Astrocyte (in vitro differentiated cells and primary cell): ENCODE measurements around the gene SLC25A33.

Experiments
- EZH2 ChIP-seq: IDR thresholded peaks from 2 replicates; pipeline ENCODE4 v1.6.1; 2012; ENCODE audit warnings: mild to moderate bottlenecking, low read length, inconsistent platforms; ENCODE audit not compliant: insufficient read depth
- TF ChIP-seq, protein P1 (sequence below): IDR thresholded peaks from 2 replicates; pipeline ENCODE4 v1.5.1; 2011; ENCODE audit warnings: low read depth, mild to moderate bottlenecking, inconsistent platforms, low read length, moderate library complexity; ENCODE audit not compliant: insufficient read depth

- TF ChIP-seq, protein P1, sequence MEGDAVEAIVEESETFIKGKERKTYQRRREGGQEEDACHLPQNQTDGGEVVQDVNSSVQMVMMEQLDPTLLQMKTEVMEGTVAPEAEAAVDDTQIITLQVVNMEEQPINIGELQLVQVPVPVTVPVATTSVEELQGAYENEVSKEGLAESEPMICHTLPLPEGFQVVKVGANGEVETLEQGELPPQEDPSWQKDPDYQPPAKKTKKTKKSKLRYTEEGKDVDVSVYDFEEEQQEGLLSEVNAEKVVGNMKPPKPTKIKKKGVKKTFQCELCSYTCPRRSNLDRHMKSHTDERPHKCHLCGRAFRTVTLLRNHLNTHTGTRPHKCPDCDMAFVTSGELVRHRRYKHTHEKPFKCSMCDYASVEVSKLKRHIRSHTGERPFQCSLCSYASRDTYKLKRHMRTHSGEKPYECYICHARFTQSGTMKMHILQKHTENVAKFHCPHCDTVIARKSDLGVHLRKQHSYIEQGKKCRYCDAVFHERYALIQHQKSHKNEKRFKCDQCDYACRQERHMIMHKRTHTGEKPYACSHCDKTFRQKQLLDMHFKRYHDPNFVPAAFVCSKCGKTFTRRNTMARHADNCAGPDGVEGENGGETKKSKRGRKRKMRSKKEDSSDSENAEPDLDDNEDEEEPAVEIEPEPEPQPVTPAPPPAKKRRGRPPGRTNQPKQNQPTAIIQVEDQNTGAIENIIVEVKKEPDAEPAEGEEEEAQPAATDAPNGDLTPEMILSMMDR: peak; percentile 25
- no peak for TF ChIP-seq EZH2
These were observed 49.4 kb downstream of the SLC25A33 start, which contains the start of gene TMEM201 for GRCh38 chr1:9588551-9589143.
